ENCODE results near the gene GFY.
"Not testable (repeated sequence)": the region's sequence is repeated elsewhere in the genome, so short reads cannot be mapped to it uniquely, and the experiment has no call there.

Gene GFY

GRCh38 chr19:49444100-49444700 is 19.0 kb downstream of the GFY start:
- DNase-seq: not testable (repeated sequence)

DNA sequence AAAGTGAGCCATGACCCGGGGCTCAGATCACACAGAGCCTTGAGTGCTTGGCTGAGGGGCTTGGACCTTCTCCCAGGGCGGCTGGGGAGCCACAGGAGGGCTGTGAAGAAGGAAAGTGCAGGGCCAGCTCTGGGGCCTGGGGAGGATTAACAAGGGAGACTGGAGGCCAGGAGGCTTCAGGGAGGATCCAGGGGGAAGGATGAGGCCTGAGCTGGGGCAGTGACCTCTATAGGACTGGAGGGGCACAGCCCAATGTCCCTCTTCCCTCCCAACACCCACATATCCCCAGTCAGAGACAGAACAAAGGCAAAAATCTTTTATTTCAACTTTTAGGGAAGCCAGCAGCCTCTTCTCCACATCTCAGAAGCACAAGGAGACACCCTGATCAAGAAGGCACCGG is 20.8 kb downstream of the GFY start:
- DNase-seq: no peak

- DNase-seq: peak; percentile 80
Measured at GRCh38 chr19:49447485-49448431, 22.6 kb downstream of the GFY start.

- DNase-seq: no peak
Measured at GRCh38 chr19:49448432-49448786, 23.2 kb downstream of the GFY start.

DNA sequence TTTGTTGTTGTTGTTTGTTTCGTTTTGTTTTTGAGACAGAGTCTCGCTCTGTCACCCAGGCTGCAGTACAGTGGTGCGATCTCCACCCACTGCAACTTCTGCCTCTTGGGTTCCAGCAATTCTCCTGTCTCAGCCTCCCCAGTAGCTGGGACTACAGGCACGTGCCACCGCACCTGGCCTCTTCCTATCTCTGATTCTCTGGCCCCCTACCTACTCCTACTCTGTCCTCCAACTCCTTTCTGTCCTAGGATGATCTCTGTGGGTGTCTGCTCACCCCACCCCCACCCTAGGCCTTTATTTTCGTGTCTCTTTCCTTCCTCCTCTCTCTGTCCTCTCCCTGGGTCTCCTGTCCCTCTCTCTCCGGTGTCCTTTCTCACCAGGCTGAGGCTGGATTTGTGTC is 25.2 kb downstream of the GFY start:
- DNase-seq: no peak

GRCh38 chr19:49451430-49452181 is 26.4 kb downstream of the GFY start, which contains the start of gene PIH1D1:
TSS of gene PIH1D1 (minus strand) at chr19:49451814. CDS start at chr19:49451574, 240 bp downstream.
- DNase-seq: peak; percentile 100

DNA sequence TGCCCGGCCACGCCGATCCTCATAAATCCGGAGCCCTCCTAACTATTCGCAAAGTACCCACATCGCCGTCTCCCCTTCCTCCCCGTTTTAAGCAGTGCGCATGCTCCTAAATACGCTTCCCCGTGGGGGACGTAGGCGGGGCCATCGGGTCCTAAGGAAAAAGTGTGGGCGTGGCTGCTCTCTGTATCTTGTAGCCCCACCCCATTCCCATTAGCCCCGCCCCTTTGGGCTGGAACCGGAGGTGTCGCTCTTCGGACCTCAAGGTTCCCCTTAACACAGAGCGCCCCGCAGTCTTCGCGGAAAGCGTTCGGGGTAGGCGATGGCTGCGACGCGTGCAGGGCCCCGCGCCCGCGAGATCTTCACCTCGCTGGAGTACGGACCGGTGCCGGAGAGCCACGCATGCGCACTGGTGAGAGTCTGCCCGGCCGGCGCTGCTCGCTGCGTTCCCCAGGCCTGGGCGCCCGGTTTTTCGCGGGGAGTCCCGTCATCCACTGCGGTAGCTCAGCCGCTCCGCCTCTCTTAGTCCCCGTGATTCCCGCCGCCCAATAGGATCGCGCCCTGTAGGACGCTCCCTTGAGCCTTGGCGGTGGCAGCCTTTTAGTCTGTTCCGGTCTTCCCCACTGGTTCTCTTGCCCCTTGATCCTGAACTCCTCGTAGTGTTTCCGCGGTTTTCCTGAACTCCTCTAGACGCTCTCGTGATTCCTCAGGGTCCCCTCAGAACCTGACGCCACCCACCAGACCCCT is 28.0 kb downstream of the GFY start, which contains the start of gene ALDH16A1:
Gene ALDH16A1 (plus strand): TSS at position 213 of the 744 bp plus-strand sequence. CDS start 107 bp downstream, at position 320.
- peak; percentile 98 for DNase-seq

DNA sequence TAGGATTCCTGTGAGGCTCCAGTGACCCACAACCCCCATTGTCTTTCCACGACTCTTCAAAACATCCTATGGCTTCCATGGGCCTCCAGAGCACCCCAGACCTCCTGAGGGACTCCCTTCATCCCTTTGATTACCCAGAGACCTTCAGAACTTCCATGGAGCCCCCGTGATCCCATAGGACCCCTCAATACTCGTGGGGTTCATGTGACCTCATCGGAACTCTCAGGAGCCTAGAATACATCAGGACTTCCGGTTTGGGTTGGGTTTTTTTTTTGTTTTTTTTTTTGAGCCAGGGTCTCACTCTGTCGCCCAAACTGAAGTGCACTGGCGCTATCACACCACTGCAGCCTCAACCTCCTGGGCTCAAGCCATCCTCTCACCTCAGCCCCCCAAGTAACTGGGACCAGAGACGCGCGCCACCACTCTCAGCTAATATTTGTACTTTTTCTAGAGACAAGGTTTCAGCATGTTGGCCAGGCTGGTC is 28.6 kb downstream of the GFY start:
- no peak for DNase-seq

DNA sequence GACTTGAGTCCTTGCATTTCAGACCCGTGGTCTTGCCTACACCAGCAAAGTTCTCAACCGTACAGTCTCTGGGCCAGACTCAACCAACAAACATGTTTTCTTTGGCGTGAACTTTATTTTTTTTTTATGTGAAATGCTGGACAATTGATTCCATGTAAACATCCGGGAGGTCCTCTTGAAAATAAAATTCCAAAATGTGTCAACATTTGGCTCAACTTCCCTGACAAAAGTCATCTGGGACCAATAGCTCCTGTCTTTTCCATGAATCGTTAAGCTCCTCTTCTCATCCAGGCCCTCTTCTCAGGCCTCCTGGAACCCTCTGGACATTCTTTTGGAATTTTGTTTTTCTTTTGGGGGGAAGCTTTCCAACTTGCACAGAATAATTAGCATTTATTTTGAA is 30.6 kb downstream of the GFY start:
- DNase-seq: no peak

GRCh38 chr19:49456326-49456725 is 31.1 kb downstream of the GFY start:
- no peak for DNase-seq

GRCh38 chr19:49458567-49458903 is 33.3 kb downstream of the GFY start:
- DNase-seq: no peak

GRCh38 chr19:49459388-49459787 is 34.2 kb downstream of the GFY start:
- no peak for DNase-seq

DNA sequence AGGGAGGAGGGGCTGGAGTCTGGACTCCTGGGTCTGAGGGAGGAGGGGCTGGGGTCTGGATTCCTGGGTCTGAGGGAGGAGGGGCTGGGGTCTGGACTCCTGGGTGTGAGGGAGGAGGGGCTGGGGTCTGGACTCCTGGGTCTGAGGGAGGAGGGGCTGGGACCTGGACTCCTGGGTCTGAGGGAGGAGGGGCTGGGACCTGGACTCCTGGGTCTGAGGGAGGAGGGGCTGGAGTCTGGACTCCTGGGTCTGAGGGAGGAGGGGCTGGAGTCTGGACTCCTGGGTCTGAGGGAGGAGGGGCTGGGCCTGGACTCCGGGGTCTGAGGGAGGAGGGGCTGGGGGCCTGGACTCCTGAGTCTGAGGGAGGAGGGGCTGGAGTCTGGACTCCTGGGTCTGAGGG is 35.9 kb downstream of the GFY start:
- DNase-seq: not testable (repeated sequence)

DNA sequence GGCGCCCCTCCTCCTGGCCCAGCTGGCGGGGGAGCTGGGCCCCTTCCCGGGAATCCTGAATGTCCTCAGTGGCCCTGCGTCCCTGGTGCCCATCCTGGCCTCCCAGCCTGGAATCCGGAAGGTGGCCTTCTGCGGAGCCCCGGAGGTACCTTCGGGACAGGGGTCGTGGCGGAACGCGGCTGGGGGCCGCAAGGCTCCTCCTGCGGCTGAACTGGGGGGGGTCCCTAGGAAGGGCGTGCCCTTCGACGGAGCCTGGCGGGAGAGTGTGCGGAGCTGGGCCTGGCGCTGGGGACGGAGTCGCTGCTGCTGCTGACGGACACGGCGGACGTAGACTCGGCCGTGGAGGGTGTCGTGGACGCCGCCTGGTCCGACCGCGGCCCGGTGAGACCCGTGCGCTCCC is 36.5 kb downstream of the GFY start:
- DNase-seq: no peak

DNA sequence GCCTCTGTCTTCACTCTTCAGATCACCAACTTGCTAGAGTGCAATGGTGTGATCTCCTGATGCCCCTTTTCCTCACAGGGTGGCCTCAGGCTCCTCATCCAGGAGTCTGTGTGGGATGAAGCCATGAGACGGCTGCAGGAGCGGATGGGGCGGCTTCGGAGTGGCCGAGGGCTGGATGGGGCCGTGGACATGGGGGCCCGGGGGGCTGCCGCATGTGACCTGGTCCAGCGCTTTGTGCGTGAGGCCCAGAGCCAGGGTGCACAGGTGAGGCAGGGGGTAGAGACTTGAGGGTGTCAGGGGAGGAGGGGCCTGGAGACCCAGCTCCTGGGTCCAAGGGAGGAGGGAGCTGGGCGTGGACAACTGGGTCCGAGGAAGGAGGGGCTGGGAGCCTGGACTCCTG is 37.3 kb downstream of the GFY start:
- DNase-seq: no peak

- DNase-seq: no peak
Measured at GRCh38 chr19:49463960-49464740, 39.0 kb downstream of the GFY start.

GRCh38 chr19:49465371-49465770 is 40.2 kb downstream of the GFY start:
- no peak for DNase-seq

GRCh38 chr19:49468199-49468598 is 43.0 kb downstream of the GFY start:
- no peak for DNase-seq

DNA sequence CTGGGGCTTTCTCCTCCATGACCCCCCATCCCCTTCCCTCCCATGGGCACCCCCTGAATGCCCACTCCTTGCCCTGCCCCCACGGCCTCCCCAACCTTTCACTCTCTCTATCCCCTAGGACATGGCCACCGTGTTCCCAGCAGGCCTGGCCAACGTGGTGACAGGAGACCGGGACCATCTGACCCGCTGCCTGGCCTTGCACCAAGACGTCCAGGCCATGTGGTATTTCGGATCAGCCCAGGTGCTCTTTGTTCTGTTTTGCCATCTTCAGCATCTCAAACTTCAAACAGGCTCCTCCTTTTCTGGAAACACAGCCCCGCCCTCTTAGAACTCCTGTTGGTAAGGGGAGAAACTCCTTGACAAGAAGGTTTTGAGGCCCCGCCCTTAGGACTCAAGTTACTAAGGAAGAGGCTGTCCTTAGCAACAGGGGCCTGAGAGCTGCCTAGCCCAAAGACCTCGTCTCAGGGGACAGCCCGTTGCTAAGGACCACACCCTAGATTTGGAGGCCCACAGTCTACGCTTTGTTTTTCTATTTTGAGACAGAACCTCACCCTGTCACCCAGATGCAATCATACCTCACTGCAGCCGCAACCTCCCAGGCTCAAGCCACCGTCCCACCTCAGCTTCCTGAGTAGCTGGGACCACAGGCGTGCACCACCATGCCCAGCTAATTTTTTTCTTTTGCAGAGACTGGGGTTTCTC is 43.7 kb downstream of the GFY start:
- peak; percentile 95 for DNase-seq

DNA sequence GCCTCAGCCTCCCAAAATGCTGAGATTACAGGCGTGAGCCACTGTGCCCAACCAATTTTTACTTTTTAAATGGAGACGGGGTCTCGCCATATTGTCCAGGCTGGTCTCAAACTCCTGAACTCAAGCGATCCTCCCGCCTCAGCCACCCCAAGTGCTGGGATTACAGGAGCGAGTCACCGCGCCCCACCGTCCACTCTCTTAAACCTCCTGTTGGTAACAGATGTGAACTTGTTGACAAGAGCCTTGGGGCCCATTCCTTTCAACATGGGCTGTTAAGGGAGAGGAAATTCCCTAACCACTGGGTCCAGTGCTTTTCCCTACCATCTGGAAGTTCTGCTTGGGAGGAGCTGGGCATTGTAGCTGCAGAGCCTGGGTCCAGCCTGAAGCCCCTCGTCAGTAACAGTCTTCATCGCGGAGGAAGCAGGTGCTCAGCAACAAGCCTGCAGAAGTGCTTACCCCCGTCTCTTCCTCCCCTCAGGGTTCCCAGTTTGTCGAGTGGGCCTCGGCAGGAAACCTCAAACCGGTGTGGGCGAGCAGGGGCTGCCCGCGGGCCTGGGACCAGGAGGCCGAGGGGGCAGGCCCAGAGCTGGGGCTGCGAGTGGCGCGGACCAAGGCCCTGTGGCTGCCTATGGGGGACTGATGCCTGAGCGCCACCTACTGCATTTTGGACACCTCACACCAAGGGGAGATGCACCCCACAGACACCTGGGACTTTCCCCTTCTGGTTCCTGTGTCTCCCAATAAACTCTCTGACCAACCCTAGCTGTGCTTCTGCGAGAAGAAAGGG is 44.8 kb downstream of the GFY start:
- peak; percentile 54 for DNase-seq

Measured in hematopoietic multipotent progenitor cell treated with erythropoietin and hydrocortisone succinate and interleukin-3 and kit ligand, for 8 days (in vitro differentiated cells).